Stimulated activated CD4-positive, alpha-beta T cell treated with anti-CD3 and anti-CD28 coated beads, Interleukin-12 subunit alpha, Interleukin-12 subunit beta, amount 100 ng/mL, for 24 hours (primary cell): ENCODE data around the gene KLF11.
A peak's percentile ranks its signal among the peaks of the same experiment; 100 is the strongest.

ENCODE experiments used
- DNase-seq, 2 experiments: peaks; one replicate each; pipeline ENCODE4 v3.0.0-alpha.2; 2020; ENCODE audit warnings: low read depth in 2 of 2

The KLF11 gene

DNA sequence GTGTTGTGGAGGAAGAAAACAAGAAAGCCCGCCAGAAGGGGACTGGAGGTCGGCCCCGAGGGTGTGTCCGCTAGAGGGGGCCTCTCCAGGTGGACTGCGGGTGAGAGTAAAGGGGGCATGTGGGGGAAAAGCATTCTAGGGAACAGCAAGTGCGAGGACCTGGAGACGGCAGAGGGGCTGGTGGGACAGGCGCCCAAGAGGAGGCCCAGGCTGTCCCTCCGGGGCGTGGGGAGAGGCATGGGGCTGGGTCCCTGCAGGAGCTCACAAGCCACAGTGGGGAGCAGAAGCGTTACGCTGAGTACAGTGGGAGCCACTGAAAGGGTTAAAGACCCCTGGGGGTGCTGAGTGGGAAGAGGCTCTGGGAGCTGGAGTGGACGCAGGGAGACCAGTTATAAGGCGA lies 1.6 kb upstream of the KLF11 start:
- DNase-seq: no peak

GRCh38 chr2:10042301-10043161 lies 819 bp upstream of the KLF11 start:
- DNase-seq: peak in 1 of 2 experiments; percentile 26

DNA sequence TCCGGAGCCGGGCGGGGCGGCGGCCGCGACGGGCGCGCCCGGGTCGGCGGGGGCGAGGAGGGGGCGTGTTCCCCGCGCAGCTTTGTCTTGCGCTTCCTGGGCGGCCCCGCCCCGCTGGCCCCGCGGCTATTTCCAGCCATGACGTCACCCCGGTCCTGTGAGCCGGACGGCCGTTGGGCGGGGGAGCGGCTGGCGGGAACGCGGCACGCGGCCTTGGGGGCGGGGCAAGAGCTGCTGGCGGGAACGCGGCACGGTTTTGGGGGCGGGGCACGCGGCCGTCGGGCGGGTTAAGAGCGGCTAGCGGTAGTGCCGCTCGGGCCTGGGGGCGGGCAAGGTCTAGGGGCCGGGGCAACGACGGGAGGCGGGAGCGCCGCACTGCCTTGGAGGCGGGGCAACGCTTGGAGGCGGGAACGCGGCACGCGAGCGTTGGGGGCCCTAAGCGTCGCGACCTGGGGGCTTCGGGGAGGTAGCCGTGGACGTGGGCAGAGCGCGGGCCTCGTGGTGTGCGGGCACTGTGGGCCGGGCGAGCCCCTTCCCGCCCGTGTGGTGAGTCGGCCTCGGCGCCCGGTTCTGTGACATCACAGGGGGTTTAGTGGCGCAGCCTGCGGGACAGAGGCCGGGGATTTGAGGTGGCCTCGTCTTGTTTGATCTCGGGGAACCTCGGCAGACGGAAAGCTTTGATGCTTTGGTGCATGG lies 704 bp downstream of the KLF11 start:
- peak; percentile 95 to 96 for DNase-seq

GRCh38 chr2:10045561-10046355 lies 2.4 kb downstream of the KLF11 start:
- DNase-seq: no peak

DNA sequence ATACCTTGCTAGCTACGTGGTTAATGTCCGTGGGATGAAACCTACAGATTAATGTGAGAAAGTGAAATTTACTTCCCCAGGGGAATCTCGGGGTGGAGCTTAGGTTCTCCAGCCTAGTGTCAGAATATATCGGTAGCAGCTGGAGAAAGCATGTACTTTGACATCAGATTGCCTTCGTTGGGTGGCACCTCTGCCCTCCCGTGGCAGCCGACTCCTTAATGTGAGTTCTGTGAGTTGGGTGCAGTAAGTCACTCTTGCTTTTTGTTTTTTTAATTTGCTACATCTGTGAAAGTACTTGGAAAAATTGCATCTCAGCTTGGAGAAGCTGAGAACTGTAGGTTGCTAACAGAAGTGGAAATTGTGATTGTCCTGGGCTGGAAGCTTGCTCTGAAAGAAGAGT lies 3.6 kb downstream of the KLF11 start:
- DNase-seq: no peak

DNA sequence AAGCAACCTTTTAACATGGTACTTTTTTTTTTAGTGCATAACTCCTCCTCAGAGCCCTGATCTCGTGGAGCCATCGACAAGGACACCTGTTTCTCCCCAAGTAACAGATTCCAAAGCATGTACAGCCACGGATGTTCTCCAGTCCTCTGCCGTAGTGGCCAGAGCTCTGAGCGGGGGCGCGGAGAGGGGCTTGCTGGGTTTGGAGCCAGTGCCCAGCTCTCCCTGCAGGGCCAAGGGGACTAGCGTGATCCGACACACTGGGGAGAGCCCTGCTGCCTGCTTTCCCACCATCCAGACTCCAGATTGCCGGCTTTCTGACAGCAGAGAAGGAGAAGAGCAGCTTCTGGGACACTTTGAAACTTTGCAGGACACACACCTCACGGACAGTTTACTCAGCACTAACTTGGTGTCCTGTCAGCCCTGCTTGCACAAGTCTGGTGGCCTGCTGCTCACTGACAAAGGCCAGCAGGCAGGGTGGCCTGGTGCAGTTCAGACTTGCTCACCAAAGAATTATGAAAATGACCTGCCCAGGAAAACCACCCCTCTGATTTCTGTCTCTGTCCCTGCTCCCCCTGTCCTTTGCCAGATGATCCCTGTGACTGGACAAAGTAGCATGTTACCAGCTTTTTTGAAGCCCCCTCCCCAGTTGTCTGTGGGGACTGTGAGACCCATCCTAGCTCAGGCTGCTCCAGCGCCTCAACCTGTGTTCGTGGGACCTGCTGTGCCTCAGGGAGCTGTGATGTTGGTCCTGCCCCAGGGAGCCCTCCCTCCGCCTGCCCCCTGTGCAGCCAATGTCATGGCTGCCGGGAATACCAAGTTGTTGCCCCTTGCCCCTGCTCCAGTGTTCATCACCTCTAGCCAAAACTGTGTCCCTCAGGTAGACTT lies 4.5 kb downstream of the KLF11 start:
- DNase-seq: no peak

GRCh38 chr2:10048501-10049171 lies 5.3 kb downstream of the KLF11 start:
- DNase-seq: no peak

- no peak for DNase-seq
These were observed 8.9 kb downstream of the KLF11 start for GRCh38 chr2:10052216-10052615.

GRCh38 chr2:10053351-10053750 lies 10.0 kb downstream of the KLF11 start:
- DNase-seq: no peak

DNA sequence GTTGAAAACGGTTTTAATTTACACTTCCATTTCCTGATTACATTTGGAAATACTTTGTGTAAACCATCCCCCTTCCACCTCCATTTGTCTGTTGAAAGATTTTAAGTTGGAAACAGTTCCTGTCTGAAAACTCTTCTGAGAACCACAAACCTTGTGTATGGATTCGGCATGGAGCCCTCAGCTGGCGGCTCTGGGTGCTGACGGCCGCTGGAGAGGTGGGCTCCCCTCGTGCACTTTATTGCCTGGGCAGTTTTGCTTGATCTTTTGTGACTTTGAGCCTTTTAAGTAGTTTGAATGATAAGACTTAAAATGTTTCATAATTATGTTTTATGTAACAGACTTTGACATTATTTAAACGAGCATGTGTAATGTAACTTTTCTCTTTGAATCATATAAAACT lies 11.1 kb downstream of the KLF11 start:
- DNase-seq: no peak

- DNase-seq: no peak
These were observed 11.6 kb downstream of the KLF11 start for GRCh38 chr2:10054976-10055375.

GRCh38 chr2:10056439-10056838 lies 13.1 kb downstream of the KLF11 start:
- DNase-seq: no peak

- DNase-seq: peak in 1 of 2 experiments; percentile 32
These were observed 14.1 kb downstream of the KLF11 start for GRCh38 chr2:10057231-10058107.

DNA sequence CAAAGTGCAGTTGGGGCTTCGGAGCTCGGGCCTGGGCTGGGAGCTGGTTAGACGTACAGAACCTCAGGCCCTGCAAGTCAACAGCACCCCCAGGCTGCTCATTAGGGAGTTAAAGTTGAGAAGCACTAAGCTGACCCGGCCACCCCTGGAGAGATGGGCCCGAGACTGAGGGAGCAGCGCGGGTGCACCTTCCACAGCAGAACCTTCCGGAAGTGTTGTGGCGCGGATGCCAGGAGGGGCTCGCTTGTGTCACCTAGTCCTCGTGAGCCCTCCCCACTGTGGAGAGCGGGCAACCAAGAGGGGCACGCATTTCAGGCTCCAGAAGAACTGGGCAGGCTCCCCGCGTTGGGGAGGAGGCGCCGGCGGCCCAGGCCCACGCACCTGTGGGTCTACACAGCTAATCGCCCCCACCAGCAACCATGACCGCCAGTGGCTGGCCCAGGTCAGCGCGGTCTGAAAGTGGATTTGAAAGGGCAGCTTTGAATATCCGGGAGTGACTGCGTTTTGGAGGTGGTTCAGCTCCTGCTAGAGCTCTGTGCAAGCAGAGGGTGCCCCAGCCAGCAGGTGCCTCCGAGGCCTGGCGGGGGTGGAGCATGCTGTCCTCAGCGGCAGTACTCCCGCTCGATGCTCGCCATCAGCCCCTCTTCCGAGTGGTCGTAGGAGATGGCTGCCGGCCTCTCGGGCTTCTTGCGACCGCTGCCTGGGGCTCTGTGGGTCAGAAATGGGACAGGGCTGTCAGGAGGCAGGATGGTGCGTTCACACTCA lies 15.1 kb downstream of the KLF11 start:
- DNase-seq: no peak

- no peak for DNase-seq
These were observed 15.6 kb downstream of the KLF11 start for GRCh38 chr2:10059016-10059351.

GRCh38 chr2:10059552-10060335 lies 16.4 kb downstream of the KLF11 start:
- no peak for DNase-seq

GRCh38 chr2:10061221-10061925 lies 18.0 kb downstream of the KLF11 start:
- DNase-seq: no peak

DNA sequence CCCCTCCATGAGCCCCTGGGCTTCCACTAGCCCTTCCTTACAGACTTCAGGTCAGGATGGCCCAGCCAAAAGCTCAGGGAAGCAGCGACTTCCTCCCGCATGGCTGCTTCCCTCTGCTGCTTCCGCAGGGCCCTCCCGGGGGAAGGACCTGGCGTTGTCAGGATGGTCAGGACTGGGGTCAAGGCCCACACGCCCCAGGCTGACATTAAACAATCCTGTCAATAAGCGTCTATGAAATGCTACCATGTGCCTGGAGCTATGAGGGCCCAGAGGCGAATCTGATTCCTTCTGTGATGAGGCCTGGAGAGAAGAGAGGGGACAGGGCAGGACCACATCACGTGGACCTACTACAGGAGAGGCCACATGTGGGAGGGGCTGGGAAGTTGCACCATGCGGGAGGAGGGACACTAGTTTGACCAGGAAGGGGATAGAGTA lies 19.6 kb downstream of the KLF11 start:
- DNase-seq: no peak
